ENCODE results near the gene SLC5A11.

GRCh38 chr16:24853830-24854229 is 8.1 kb downstream of the SLC5A11 start:
- TF ChIP-seq SRF (IDR thresholded peaks at IDR 0.05; ENCODE audit: low read depth, low read length) (no peak), EZH2 (conservative IDR thresholded peaks at IDR 0.05; ENCODE audit: low read depth, low read length) (no peak), MXI1 (IDR thresholded peaks at IDR 0.05; ENCODE audit: borderline replicate concordance, low read depth, low read length) (no peak), ESRRA (CRISPR knock-in tag; IDR thresholded peaks at IDR 0.05; ENCODE audit: low read depth) (no peak), LCORL (IDR thresholded peaks at IDR 0.05) (no peak), LCORL (CRISPR knock-in tag; IDR thresholded peaks at IDR 0.05) (no peak), CHD2 (IDR thresholded peaks at IDR 0.05; ENCODE audit: low read depth, low read length) (no peak), GLMP (CRISPR knock-in tag; IDR thresholded peaks at IDR 0.05; ENCODE audit: borderline replicate concordance) (no peak), TARDBP (CRISPR knock-in tag; IDR thresholded peaks at IDR 0.05) (no peak), ZHX2 (IDR thresholded peaks at IDR 0.05; ENCODE audit: low read depth) (no peak), ZHX2 (CRISPR knock-in tag; IDR thresholded peaks at IDR 0.05; ENCODE audit: borderline replicate concordance) (no peak), POLR2A (IDR thresholded peaks at IDR 0.05; ENCODE audit: insufficient read depth in 1 of 2, low read depth in 2 of 2, low read length in 2 of 2) (no peak), CHD4 (IDR thresholded peaks at IDR 0.05; ENCODE audit: borderline replicate concordance, low read length) (no peak), ZNF619 (CRISPR knock-in tag; IDR thresholded peaks at IDR 0.05) (no peak), TAF1 (CRISPR knock-in tag; IDR thresholded peaks at IDR 0.05) (no peak)

Measured in HepG2 (cell line).